Stimulated activated CD8-positive, alpha-beta memory T cell treated with anti-CD3 and anti-CD28 coated beads, Interleukin-7, amount 100 ng/mL, for 48 hours (primary cell): ENCODE results near the gene SLC38A10.

ENCODE experiments used
- DNase-seq, 2 donors: peaks; one replicate each; pipeline ENCODE4 v3.0.0-alpha.2; 2020; ENCODE audit warnings: low read depth in 1 of 2; ENCODE audit errors: extremely low read depth in 1 of 2

SLC38A10 gene

GRCh38 chr17:81244358-81245023 is 50.6 kb downstream of the SLC38A10 start:
- DNase-seq, result no peak

DNA sequence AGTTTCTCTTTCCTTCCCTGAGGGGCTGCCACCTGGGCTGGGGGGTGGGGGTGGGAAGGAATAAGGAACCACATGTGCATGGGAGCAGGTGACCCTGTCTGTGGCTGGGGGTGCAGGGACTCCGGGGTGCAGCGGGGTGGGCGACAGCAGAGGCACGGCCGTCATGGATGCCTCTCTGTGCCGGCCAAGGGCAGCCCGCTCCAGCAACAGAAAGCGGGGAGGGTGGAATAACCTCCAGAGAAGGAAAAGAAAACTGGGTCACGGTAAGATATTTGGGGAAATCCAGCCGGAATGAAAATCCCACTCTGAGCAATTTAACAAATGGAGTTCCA is 51.8 kb downstream of the SLC38A10 start:
- DNase-seq, result no peak

- no peak for DNase-seq
These were observed 52.4 kb downstream of the SLC38A10 start for GRCh38 chr17:81242421-81243332.

DNA sequence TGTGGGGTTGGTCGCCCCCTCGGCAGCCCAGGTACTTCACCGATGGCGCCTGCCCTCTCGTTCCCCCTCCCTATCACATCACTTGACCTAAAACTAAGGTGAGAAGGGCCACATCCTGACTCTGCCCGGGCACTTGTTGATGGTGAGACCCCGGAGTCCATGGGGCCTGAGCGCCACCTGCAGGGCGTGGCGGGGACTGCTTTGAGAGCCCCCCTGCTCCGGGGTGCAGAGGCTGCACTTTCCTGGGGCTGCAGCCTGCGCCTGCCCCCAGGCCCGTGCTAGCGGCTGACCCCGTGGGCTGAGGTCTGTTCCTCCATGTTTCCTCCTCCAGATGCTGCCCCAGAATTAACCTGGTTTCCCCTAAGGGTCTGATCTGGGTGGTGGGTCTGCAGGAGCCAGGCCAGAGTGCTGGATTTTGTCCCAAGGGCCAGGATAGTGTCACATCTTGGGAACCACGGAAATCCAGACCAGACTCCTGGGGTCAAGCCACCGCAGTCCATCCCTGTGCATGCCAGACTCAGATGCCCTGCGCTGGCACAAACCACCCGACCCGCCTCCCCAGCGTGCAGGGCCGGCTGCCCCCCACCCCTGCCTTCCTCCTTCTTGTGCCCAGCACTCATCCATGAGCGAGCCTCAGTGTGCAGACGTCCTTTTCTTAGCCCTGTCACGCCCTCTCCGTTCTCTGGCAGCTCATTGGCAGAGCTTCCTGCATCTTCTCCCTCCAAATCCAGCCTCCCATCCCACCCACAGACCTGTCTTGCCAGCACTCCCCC is 53.3 kb downstream of the SLC38A10 start:
- peak; percentile 33 to 53 for DNase-seq

DNA sequence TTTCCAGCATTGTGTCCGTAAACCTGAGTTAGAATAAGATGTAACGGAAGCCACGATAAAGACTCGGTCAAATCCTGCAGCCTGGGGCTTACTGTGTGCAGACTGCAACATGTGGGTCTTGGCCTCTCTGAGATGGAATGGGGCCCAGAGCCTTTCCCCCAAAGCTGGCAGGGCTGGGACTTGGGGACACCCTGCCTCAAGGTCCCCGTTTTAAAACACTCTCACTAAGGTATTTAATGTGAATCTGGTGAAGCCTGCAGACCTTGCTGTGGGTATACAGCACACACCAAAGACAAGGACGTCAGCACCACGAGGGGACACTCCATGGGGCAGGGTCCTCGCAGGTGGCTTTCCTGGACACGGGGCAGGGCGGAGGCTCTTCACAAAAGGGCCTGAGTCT is 53.9 kb downstream of the SLC38A10 start:
- DNase-seq, result no peak

DNA sequence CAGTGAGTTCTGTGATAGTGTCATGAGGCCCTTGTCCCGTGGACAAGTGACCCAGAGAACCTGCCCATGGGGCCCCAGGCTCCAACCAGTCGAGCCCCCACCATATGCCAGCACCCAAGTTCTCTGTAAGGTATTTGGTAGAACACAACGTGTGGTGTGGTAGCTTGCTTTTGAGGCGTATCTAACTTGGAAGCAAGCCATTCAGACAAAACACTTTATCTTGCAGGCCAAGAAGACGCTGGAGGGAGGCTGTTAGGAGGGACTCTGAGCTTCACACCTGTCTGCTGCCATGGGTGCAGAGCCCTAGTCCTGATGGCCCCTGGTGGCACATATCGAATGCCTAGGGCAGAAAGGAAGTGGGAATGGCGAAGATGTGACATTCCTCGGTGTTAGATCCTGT is 54.3 kb downstream of the SLC38A10 start:
- DNase-seq, result no peak

DNA sequence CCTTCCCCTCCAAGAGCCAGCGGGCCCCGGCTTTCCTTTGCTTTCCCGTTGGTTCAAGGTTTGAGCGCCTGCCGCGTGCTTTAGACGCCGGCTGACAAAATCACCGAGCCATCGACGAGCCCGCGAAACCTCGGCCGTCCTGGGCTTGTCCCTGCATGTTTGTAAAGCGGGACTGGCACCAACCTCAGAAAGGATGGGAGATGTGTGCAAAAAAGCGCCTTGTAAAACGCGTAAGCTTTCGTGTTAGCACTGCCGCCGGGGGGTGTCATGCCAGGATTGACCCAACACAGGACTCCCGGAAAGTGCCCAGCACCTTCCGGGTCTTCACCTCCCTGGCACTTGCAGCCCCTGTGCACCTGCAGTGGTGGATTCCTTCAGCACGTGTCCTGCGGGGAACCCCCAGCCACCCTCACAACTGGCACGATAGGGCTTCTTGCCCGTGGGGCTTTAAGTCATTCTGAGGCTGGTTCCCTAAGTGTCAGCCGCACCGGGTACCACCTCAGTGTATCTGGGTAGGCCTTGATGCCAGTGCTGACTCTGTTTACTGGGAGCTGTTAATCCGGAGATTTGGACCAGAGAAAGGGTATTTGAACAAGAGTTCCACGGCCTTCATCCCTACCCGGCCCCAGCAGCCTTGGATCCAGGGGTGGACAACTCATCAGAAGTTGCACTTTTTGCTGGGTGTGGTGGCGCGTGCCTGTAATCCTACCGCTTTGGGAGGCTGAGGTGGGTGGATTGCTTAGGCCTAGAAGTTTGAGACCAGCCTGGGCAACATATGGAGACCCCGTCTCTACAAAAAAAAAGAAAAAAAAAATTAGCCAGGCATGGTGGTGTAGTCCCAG is 55.2 kb downstream of the SLC38A10 start:
- DNase-seq, result peak in 1 of 2 donors; percentile 41

- peak; percentile 91 to 93 for DNase-seq
These were observed 56.0 kb downstream of the SLC38A10 start, which contains the start of the genes NDUFAF8 and TEPSIN for GRCh38 chr17:81238815-81239713. Gene NDUFAF8, plus strand, starts transcription at chr17:81239318. Its CDS starts 46 bp downstream, at chr17:81239364. Gene TEPSIN, minus strand, starts transcription at chr17:81239055. Its CDS starts 22 bp downstream, at chr17:81239033.

DNA sequence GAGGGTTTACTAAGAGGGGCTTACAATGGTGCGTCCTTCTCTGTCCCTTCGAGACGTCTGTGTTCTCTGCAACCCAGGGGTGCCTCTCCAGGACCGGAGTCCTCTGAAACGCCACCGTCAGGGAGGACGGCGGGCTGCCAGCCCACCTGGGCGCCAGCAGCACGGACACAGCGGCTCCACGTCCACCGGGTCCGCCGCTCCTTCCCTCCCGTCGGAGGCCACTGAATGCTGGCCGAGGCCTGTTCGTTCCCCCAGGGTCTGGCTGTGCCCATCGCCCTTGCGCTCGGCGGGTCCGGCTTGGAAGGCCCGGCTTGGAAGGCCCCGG is 56.7 kb downstream of the SLC38A10 start:
- no peak for DNase-seq

DNA sequence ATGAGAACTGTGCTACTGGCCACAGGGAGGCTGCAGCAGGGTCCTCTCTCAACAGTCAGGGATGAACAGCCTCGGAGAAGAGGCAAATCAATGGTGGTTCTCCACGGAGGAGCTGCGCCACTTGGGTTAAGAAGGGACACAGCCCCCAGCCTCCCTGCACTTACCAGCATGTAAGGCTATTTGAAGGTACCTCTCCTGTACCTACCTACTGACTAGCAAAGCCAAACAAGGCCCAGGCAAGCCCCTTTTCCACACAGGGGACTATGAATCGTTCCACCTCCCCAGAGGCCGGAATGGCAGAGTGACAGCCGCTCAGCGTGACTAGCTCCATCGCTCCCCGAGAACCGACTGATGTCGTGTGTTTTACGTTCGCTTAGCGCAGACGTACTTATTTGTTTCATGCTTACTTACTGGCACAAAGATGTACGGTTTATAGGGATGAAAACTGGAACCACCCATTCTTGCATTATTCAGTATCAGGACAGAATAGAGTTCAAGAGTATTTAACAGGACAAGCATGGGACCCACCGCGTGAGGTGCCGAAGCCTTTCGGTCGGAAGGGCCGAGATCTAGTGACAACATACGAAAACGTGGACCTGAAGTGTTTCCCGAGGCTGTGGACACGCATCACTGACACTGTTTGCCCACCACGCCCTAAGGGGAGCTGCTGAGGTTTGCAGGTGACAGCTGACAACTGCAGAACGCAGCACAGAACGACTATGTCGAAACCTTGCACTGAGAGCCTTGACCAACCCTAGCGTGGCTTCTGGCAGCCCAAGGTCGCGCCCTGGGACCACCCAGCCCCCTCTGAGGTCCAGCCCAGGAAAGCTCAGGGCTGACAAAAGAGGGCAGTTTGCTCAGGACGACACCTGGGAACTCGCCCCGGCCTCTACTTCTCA is 57.3 kb downstream of the SLC38A10 start:
- DNase-seq, result no peak

GRCh38 chr17:81236784-81237183 is 58.3 kb downstream of the SLC38A10 start:
- DNase-seq, result no peak

DNA sequence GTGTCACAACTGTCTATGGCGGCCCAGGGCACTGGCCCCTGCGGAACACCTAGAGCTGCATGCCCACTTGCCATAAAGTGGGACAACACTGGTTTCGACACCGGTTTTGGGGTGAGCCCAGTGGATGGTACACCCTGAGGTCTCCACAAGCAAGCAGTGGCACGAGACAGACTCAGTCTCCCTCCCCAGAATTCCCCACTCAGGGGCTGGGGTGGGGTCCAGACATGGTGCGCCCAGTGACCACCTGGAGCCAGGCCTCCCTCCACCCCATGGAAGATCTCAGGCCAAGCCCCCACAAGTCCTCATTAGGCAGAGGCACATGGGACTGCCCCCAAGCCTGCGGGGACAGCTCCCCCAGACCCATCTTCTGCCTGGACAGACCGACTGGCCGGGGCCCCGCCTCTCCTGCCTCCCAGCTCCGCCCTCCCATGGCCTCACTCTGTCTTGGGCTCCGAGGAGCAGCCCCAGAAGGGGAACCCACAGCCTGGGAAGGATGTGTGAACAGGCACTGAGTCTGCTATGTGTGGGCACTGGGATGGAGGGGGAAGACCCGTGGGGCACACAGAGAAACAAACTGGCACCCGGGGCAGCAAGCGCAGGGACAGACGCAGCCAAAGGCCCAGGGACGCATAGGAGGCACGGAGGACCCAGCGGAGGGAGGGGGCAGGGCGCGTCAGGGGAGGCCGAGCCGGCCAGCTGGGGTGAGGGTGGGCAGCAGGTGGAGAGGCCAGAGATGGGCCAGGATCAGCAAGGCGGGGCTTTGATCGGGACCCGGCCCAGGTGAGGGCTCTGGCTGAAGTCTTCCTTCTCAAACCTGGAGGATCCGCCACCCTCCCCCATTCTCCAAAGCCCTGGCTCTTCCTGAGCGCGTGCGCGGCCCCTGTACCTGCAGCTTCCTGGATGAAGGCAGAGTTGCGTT is 59.0 kb downstream of the SLC38A10 start:
- DNase-seq, result no peak

DNA sequence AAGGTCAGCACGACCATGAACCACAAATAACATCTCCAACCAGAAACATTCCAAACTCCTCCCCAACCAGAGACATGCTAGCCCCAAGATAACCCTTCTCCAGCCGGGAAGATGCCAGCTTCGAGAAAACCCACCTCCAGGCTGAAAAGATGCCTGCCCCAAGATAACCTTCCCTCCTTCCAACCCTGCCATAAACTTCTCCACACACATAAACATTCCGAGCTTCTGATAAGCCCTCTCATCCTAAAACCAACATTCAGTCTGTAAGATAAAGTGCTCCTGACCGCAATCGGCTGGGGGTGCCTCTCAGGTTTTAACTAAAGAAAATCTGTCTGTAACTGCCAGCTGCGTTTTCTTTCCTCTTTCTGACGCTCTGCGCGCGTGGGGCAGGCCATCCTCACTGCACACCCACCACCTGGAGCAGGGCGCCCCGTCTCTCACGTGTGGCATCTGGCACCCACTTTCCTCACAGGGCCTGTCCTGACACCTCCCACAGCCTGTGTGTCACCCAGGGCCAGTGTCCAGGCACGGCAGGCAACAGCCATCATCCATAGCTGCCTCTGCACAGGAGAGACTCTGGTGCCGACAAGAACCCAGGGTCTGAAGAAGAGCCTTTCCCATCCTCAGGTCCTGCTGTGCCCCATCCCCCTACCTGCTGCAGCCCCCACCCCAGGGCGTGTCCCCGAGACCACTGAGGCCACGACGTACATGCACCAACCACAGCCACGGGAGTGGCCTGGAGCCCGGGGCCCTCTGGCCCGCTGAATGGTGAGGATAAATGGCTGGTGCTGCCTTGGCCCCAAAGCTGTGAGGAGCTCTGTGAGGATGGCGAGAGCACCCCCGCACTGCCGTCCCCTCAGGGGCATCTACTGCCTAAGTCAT is 59.9 kb downstream of the SLC38A10 start:
- DNase-seq, result no peak

DNA sequence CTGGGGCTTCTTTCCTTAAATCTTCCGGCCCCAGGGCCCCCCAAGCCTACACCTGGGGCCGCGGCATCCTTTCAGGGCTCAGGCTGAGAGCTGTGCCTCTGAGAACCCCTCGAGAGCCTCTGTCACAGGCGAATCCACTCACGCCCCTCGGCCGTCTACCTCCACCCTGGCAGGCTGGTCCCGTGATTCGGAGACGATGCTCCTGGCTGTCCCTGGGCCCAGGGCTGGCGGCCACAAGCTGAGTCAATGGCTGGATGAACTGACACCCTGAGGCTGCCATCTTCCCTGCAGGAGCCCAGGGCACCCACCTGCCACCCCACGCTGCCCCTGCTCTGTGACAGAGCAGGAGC is 60.6 kb downstream of the SLC38A10 start:
- no peak for DNase-seq

GRCh38 chr17:81233811-81234505 is 61.1 kb downstream of the SLC38A10 start:
- no peak for DNase-seq

DNA sequence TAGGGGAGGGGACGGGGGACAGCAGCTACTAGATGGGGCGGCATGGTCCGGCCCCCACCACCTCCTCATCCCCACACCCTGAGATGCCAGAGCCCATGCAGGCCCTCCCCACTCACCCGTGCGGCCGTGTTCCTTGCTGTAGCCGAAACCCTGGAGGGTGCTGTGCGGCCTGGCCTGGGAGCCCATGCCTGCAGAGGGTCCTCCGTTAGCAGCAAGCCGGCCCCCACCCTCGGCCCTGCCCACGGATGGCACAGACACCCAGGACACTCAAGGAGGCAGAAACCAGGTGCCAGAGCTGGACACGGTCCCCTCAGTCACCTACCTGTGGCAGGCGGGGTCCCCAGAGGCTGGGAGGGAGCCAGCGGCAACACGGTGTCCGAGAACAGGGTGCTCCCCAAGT is 61.8 kb downstream of the SLC38A10 start:
- DNase-seq, result no peak
